Activated CD4-positive, CD25-positive, alpha-beta regulatory T cell treated with anti-CD3 and anti-CD28 coated beads, Interleukin-2, amount 50 U/mL, for 72 hours (primary cell): ENCODE measurements around the gene LUC7L2.
"Not testable (repeated sequence)": the region's sequence is repeated elsewhere in the genome, so short reads cannot be mapped to it uniquely, and the experiment has no call there.

ENCODE experiments used
- DNase-seq: peaks from one replicate; pipeline ENCODE4 v3.0.0; 2021

Gene LUC7L2

GRCh38 chr7:139403601-139404000 is 43.9 kb downstream of the LUC7L2 start:
- DNase-seq, result no peak

GRCh38 chr7:139407555-139407954 is 47.9 kb downstream of the LUC7L2 start:
- no peak for DNase-seq

- DNase-seq, result not testable (repeated sequence)
Observed at GRCh38 chr7:139414743-139415402, 55.2 kb downstream of the LUC7L2 start.

- DNase-seq, result no peak
Observed at GRCh38 chr7:139416405-139416804, 56.7 kb downstream of the LUC7L2 start.

- no peak for DNase-seq
Observed at GRCh38 chr7:139417478-139417877, 57.8 kb downstream of the LUC7L2 start.

GRCh38 chr7:139421123-139421522 is 61.4 kb downstream of the LUC7L2 start:
- no peak for DNase-seq

- DNase-seq, result no peak
Observed at GRCh38 chr7:139422126-139422525, 62.4 kb downstream of the LUC7L2 start.

GRCh38 chr7:139423091-139423490 is 63.4 kb downstream of the LUC7L2 start:
- DNase-seq, result no peak

GRCh38 chr7:139424004-139424403 is 64.3 kb downstream of the LUC7L2 start:
- DNase-seq, result no peak

- not testable (repeated sequence) for DNase-seq
Observed at GRCh38 chr7:139425701-139426100, 66.0 kb downstream of the LUC7L2 start.

GRCh38 chr7:139426258-139427028 is 66.7 kb downstream of the LUC7L2 start:
- no peak for DNase-seq

GRCh38 chr7:139427029-139427420 is 67.3 kb downstream of the LUC7L2 start:
- DNase-seq, result no peak

- no peak for DNase-seq
Observed at GRCh38 chr7:139427788-139428187, 68.1 kb downstream of the LUC7L2 start.

GRCh38 chr7:139429735-139430134 is 70.0 kb downstream of the LUC7L2 start:
- DNase-seq, result not testable (repeated sequence)

- no peak for DNase-seq
Observed at GRCh38 chr7:139430443-139430842, 70.7 kb downstream of the LUC7L2 start.

- no peak for DNase-seq
Observed at GRCh38 chr7:139431010-139431409, 71.3 kb downstream of the LUC7L2 start.

GRCh38 chr7:139431459-139431858 is 71.8 kb downstream of the LUC7L2 start:
- DNase-seq, result no peak

- no peak for DNase-seq
Observed at GRCh38 chr7:139436806-139437205, 77.1 kb downstream of the LUC7L2 start.

GRCh38 chr7:139439375-139439774 is 79.7 kb downstream of the LUC7L2 start:
- no peak for DNase-seq

GRCh38 chr7:139441961-139442360 is 82.3 kb downstream of the LUC7L2 start:
- no peak for DNase-seq

- no peak for DNase-seq
Observed at GRCh38 chr7:139446051-139446890, 86.6 kb downstream of the LUC7L2 start.

- DNase-seq, result no peak
Observed at GRCh38 chr7:139450851-139451250, 91.2 kb downstream of the LUC7L2 start.

GRCh38 chr7:139451638-139452037 is 91.9 kb downstream of the LUC7L2 start:
- DNase-seq, result no peak
